Activated naive CD8-positive, alpha-beta T cell treated with anti-CD3 and anti-CD28 coated beads, Interleukin-2, amount 50 U/mL, for 16 hours (primary cell): ENCODE results near the gene DISP2.

Experiments
- DNase-seq: peaks from one replicate; pipeline ENCODE4 v3.0.0-alpha.2; 2020; ENCODE audit warnings: low read depth, low spot score

DISP2 gene

GRCh38 chr15:40427188-40427587, 69.2 kb downstream of the DISP2 start:
- DNase-seq, result no peak

- DNase-seq, result no peak
Measured at GRCh38 chr15:40428185-40428584, 70.2 kb downstream of the DISP2 start.
